BLaER1 (cell line): ENCODE measurements around the gene DGLUCY.
A peak's percentile ranks its signal among the peaks of the same experiment; 100 is the strongest.

Source experiments
- H3K27ac ChIP-seq: shearing (Covaris generic); formaldehyde crosslinking; 2 replicates; pipeline ENCODE4 v1.8.1; 2022
- H3K27me3 ChIP-seq: shearing (Covaris generic); formaldehyde crosslinking; 2 replicates; pipeline ENCODE4 v1.8.1; 2022
- H3K36me3 ChIP-seq: shearing (Covaris generic); formaldehyde crosslinking; 2 replicates; pipeline ENCODE4 v1.8.1; 2022
- H3K4me1 ChIP-seq: shearing (Covaris generic); formaldehyde crosslinking; 2 replicates; pipeline ENCODE4 v1.8.1; 2022
- H3K4me2 ChIP-seq: shearing (Covaris generic); formaldehyde crosslinking; 2 replicates; pipeline ENCODE4 v1.8.1; 2022
- H3K4me3 ChIP-seq: shearing (Covaris generic); formaldehyde crosslinking; 2 replicates; pipeline ENCODE4 v1.8.1; 2022
- H3K9ac ChIP-seq: shearing (Covaris generic); formaldehyde crosslinking; 2 replicates; pipeline ENCODE4 v1.8.1; 2022
- H3K9me3 ChIP-seq: shearing (Covaris generic); formaldehyde crosslinking; 2 replicates; pipeline ENCODE4 v1.8.1; 2022
- H4K20me1 ChIP-seq: shearing (Covaris generic); formaldehyde crosslinking; 2 replicates; pipeline ENCODE4 v1.8.1; 2022
- Cebpa-rat ChIP-seq: shearing (Covaris generic); IDR thresholded peaks from 2 replicates; pipeline ENCODE4 v1.8.1; 2022

Gene DGLUCY

DNA sequence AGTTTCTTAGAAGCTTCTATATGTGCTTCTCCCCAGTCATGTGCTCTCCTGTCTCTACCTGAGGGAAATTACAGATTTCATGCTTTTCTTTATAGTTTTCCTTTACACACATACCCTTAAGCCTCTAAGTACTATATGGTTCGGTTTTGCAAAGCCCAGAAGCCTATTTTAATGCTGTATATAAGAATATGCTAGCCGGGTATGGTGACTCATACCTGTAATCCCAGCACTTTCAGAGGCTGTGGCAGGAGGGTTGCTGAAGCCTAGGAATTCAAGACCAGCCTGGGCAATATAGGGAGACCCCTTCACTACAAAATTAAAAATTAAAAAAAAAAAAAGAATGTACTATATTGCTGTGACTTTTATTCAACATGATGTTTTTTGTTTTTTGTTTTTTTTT lies 15.4 kb downstream of the DGLUCY start:
- Histone ChIP-seq H3K4me1 (peaks cover under 1% of the 10 kb centered on the region; the same call in 1 of the 2 replicates), H3K9me3 (peaks cover 6% of the 10 kb centered on the region; the same call in 1 of the 2 replicates), H3K4me2 (no peak overlapping the region), H3K36me3 (peaks cover 95% of the 10 kb centered on the region), H3K9ac (no peak overlapping the region), H3K27ac (no peak overlapping the region), H4K20me1 (peaks cover 35% of the 10 kb centered on the region; the same call in 1 of the 2 replicates), H3K27me3 (no peaks in the 10 kb centered on the region), H3K4me3 (no peak overlapping the region)
- no peak for TF ChIP-seq Cebpa-rat

DNA sequence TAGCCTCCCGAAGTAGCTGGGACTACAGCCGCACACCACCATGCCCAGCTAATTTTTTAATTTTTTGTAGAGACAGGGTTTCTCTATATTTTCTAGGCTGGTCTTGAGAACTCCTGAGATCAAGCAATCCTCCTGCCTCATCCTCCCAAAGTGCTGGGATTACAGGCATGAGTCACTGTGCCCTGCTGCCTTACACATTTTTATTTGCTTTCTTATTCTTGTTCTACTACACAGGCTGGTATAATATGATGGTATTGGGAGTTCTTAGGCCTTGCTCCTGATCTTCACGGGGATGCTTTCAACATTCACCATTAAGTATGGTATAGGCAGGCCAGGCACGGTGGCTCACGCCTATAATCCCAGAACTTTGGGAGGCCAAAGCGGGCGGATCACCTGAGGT lies 21.2 kb downstream of the DGLUCY start:
- no peak overlapping the region for H3K27ac ChIP-seq
- no peak for TF ChIP-seq Cebpa-rat
- peaks cover 93% of the 10 kb centered on the region for H3K36me3 ChIP-seq
- no peak overlapping the region for H3K4me2 ChIP-seq
- H3K9me3 ChIP-seq, result no peaks in the 10 kb centered on the region
- no peaks in the 10 kb centered on the region for H3K27me3 ChIP-seq
- H3K9ac ChIP-seq, result no peak overlapping the region
- peaks cover 16% of the 10 kb centered on the region; the same call in 1 of the 2 replicates for H4K20me1 ChIP-seq
- H3K4me1 ChIP-seq, result no peaks in the 10 kb centered on the region
- no peak overlapping the region for H3K4me3 ChIP-seq

DNA sequence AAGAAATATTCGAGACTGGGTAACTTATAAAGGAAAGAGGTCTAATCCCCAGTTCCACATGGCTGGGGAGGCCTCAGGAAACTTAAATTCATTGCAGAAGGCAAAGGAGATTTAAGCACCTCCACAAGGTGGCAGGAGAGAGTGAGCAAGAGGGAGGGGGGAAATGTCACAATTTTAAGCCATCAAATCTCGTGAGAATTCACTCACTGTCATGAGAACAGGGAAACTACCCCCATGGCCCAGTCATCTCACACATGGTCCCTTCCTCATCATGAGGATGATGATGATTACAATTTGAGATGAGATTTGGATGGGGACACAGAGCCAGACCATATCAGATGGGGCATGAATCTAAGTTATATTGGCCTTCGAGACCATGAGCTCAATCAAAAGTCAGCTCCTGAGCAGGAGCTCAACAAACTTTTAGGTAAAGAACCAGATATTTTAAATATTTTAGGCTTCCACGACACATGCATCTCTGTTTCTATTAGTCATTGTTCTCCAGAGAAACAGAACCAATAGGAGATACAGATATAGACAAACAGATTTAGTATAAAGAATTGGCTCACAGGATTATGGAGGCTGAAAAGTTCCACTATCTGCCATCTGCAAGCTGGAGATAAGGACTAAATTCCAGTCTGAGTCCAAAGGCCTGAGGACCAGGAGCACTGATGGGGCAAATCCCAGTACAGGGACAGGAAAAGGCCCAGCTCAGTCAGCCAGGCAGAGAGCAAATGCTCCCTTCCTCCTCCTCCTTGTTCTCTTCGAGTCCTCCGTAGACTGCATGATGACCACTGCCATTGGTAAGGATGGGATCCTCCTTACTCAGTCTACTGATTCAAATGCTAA lies 24.9 kb downstream of the DGLUCY start:
- H3K27me3 ChIP-seq, result no peaks in the 10 kb centered on the region
- no peaks in the 10 kb centered on the region for H3K9me3 ChIP-seq
- H3K36me3 ChIP-seq, result peaks cover 91% of the 10 kb centered on the region
- no peak for TF ChIP-seq Cebpa-rat
- no peak overlapping the region for H3K9ac ChIP-seq
- no peak overlapping the region for H3K4me3 ChIP-seq
- H4K20me1 ChIP-seq, result peaks cover 22% of the 10 kb centered on the region; the same call in 1 of the 2 replicates
- no peak overlapping the region for H3K4me2 ChIP-seq
- H3K4me1 ChIP-seq, result peaks cover 10% of the 10 kb centered on the region
- no peak overlapping the region for H3K27ac ChIP-seq

DNA sequence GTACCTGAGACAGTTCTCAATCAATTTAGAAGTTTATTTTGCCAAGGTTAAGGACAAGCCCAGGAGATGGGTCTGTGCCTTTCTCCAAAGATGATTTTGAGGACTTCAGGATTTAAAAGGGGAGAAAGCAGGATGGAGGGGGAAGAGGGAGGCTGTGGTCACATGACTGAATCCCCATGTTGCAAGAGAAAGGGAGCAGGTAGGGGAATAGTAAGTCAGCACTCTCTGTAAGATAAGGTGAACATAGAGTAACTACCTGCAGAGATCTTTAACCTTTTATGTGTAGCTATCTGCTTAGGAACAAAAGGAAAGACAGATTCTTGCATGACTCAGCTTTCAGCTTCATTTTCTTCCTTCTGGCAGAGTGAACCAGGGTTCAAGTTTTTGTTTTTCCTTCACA lies 25.9 kb downstream of the DGLUCY start:
- no peak overlapping the region for H3K27ac ChIP-seq
- peaks cover 14% of the 10 kb centered on the region for H3K4me1 ChIP-seq
- H3K36me3 ChIP-seq, result peaks cover 91% of the 10 kb centered on the region
- H3K9me3 ChIP-seq, result no peaks in the 10 kb centered on the region
- no peak overlapping the region for H3K4me3 ChIP-seq
- H3K4me2 ChIP-seq, result no peak overlapping the region
- H4K20me1 ChIP-seq, result peaks cover 26% of the 10 kb centered on the region; the same call in 1 of the 2 replicates
- no peak for TF ChIP-seq Cebpa-rat
- H3K27me3 ChIP-seq, result no peaks in the 10 kb centered on the region
- no peak overlapping the region for H3K9ac ChIP-seq

DNA sequence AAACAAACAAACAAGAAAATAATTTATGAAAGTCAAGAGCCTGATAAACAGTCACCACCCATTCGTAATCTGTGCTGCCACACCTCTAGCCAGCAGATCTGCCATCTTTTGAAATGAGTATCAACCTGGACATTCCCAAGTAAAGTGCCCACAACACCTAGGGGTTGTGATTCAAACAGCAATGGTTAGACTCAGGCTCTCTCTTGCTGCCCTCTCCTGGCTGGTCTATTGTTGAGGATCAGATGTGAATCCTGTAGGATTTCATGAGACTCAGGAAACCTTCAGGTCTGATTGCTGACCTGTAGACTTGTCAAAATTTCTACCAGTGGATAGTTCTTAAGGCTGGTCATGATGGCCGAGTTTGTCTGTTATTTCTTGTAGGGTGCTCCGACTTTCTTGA lies 26.8 kb downstream of the DGLUCY start:
- H3K27me3 ChIP-seq, result no peaks in the 10 kb centered on the region
- no peak overlapping the region for H3K4me3 ChIP-seq
- peaks cover 21% of the 10 kb centered on the region for H3K4me1 ChIP-seq
- peaks cover 26% of the 10 kb centered on the region; the same call in 1 of the 2 replicates for H4K20me1 ChIP-seq
- no peak overlapping the region for H3K9ac ChIP-seq
- no peak overlapping the region for H3K27ac ChIP-seq
- H3K9me3 ChIP-seq, result no peaks in the 10 kb centered on the region
- no peak for TF ChIP-seq Cebpa-rat
- H3K4me2 ChIP-seq, result no peak overlapping the region
- H3K36me3 ChIP-seq, result peaks cover 93% of the 10 kb centered on the region

DNA sequence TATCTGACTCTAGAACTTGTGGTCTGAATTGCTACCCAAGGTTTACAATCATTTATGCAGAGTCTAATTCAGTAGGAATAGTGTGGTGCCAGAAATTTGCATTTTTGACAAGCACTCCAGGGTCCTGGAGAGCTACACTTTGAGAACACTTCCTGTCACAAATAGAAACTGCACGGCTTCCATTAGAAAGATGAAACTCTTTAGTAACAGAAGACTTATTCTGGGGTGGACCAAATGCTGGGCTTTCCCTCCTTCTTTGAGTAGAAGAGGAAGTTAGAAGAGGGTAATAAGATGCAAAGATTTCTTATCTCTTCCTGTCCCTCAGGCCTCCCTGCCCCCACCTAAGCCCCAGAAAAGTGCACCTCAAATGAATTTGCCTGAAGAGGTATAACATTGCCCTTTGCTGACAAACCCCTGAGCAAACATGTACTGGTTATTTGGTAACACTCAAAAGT lies 28.4 kb downstream of the DGLUCY start:
- no peak for TF ChIP-seq Cebpa-rat
- peak overlapping the region; percentile 11; the same call in 1 of the 2 replicates for H3K4me2 ChIP-seq
- H3K4me1 ChIP-seq, result peaks cover 26% of the 10 kb centered on the region
- peaks cover 21% of the 10 kb centered on the region; the same call in 1 of the 2 replicates for H4K20me1 ChIP-seq
- H3K27ac ChIP-seq, result no peak overlapping the region
- H3K27me3 ChIP-seq, result no peaks in the 10 kb centered on the region
- H3K36me3 ChIP-seq, result peaks cover 94% of the 10 kb centered on the region
- no peak overlapping the region for H3K9ac ChIP-seq
- H3K4me3 ChIP-seq, result no peak overlapping the region
- H3K9me3 ChIP-seq, result no peaks in the 10 kb centered on the region

DNA sequence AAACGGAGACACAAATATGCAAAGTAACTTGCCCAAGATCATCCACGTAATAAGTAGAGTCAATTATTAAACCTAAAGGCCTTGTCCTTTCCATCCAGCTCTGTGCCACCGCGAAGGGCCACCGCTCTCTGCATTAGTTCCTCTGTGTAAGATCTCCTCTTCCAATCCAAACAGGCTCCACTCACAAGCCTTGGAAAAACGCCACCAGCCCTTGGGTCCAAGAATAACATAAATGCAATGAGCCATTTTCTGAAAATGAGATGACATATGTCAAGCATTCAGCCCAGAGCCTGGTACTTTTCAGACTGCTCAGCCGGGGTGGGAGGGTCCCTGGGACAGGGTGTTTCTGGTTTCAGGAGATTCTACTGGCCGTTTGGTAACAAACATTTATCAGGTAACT lies 30.0 kb downstream of the DGLUCY start:
- no peak for TF ChIP-seq Cebpa-rat
- H3K9ac ChIP-seq, result no peak overlapping the region
- no peak overlapping the region for H3K27ac ChIP-seq
- H3K4me2 ChIP-seq, result no peak overlapping the region
- H3K27me3 ChIP-seq, result no peaks in the 10 kb centered on the region
- peaks cover 15% of the 10 kb centered on the region; the same call in 1 of the 2 replicates for H4K20me1 ChIP-seq
- H3K4me1 ChIP-seq, result peaks cover 26% of the 10 kb centered on the region
- no peaks in the 10 kb centered on the region for H3K9me3 ChIP-seq
- H3K36me3 ChIP-seq, result peaks cover 94% of the 10 kb centered on the region
- no peak overlapping the region for H3K4me3 ChIP-seq

DNA sequence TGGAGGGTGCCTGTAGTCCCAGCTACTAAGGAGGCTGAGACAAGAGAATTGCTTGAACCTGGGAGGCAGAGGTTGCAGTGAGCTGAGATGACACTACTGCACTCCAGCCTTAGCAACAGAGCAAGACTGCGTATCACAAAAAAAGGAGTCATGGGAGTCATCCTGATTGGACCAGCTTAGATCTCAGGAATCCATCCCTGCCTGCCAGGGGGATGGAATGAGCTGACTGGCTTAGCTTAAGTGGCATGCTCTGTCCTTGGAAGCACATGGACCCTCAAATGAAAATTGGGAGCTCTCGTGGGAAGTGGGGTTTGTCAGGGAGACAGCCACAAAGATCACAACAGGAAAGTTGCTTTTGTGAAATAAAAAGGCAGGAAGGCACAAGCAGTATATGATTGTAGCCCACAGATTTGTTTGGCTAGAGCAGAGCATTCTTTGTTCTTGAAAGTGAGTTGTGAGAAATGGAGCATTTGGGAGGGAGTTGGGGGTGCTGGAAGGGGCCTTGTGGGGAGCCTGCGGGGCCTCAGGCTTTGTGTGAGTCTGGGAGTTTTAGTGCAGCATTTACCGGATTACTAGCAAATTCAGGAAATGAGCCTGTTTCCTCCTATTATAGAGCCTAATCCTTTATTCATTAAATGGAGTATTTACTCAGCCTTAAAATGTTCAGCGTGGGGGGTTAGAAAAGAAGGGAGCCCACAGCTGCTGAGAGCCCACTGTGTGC lies 30.7 kb downstream of the DGLUCY start:
- Histone ChIP-seq H3K9ac (no peak overlapping the region), H3K9me3 (no peaks in the 10 kb centered on the region), H3K27me3 (no peaks in the 10 kb centered on the region), H3K27ac (no peak overlapping the region), H3K4me1 (peaks cover 26% of the 10 kb centered on the region), H3K4me2 (no peak overlapping the region), H4K20me1 (peaks cover 15% of the 10 kb centered on the region; the same call in 1 of the 2 replicates), H3K36me3 (peaks cover 94% of the 10 kb centered on the region), H3K4me3 (no peak overlapping the region)
- TF ChIP-seq Cebpa-rat, result no peak

DNA sequence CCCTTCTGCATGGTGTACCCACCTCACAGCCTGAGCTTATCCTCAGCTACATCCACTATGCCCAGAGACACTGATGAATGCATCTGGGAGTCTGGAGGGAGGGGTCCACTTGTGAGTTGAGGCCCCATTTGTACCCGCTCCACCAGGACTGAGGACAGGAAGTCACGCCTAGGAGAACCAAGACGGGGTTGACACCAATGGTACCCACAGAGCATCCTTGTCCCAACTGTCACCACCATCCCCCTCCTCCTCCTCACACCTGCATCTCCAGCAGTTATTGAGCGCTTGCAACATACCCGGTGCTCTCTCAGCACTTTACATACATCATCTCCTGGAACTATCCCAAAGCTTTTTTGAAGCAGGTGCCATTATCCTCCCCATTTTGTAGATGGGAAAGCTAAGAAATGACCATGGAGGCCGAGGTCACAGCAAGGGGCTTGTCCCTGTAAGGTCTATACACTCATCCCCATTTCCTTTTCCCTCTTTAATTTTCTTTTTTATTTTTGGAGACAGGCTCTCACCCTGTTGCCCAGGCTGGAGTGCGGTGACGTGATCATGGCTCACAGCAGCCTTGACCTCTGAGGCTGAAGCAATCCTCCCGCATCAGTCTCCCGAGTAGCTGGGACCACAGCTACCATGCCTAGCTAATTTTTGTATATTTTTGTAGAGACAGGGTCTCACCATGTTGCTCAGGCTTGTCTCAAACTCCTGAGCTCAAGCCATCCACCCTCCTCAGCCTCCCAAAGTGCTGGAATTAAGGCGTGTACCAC lies 31.7 kb downstream of the DGLUCY start:
- Histone ChIP-seq H3K4me3 (no peak overlapping the region), H3K4me2 (no peak overlapping the region), H3K36me3 (peaks cover 95% of the 10 kb centered on the region), H3K9me3 (no peaks in the 10 kb centered on the region), H4K20me1 (peaks cover 11% of the 10 kb centered on the region; the same call in 1 of the 2 replicates), H3K9ac (no peak overlapping the region), H3K4me1 (peaks cover 26% of the 10 kb centered on the region), H3K27me3 (no peaks in the 10 kb centered on the region), H3K27ac (no peak overlapping the region)
- no peak for TF ChIP-seq Cebpa-rat
